ENCODE data around the gene PNMA6E.

DNA sequence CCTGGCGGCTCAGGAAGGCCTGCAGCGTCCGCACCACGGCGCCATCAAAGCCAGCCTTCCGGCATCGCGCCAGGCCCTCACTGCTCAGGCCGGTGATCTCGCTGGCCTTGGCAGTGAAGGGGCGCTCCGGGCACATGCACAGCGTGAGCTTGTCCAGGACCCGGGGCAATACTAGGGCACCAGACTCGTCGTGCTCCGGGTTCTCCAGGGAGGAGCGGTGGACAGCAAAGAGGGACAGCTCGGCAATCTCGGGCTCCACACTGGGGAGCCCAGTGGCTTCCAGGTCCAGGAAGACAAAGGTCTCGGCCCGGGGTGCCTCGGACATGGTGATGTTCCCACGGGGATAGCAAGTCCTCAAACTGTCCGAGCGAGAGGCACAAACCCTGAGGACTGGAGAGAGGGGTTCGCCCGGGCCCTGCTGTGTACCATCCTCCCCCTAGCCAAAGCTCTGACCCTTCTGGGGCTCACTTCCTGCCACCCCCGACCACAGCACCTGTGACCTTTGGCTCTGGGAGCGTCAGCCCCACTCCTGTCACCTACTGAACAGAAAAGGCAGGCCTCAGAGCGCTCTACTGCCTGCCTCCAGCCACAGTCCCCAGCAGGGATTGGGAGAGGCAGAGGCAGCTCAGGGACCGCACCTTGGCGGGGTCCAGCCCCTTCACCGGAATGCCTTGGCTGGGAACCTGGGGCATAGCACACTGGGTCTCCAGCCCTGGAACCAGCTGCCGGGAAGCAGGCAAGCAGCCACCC is 44.1 kb upstream of the PNMA6E start:
- TF ChIP-seq CTCF (IDR thresholded peaks at IDR 0.05) (no peak), POLR2A (IDR thresholded peaks at IDR 0.05) (no peak)

Data from vagina (tissue), 2 donors.